DOHH2 (cell line): ENCODE results near the gene SPSB4.

ENCODE experiments used
- CTCF ChIP-seq: fragments of 200-600 bp; sonication (generic); IDR thresholded peaks from one replicate; pipeline ENCODE4 v1.5.1; 2014; ENCODE audit warnings: antibody characterized with exemption, mild to moderate bottlenecking, low read depth, low read length; ENCODE audit not compliant: poor library complexity, severe bottlenecking
- EZH2phosphoT487 ChIP-seq: fragments of 200-600 bp; sonication (generic); IDR thresholded peaks from 2 replicates; pipeline ENCODE4 v1.6.1; 2017; ENCODE audit warnings: borderline replicate concordance, mild to moderate bottlenecking, antibody characterized with exemption, low read length, moderate library complexity, mixed read lengths

- no peak for TF ChIP-seq CTCF
- TF ChIP-seq EZH2phosphoT487 = no peak
Measured at GRCh38 chr3:141096164-141096563, 45.0 kb downstream of the SPSB4 start.
